SJCRH30 (cell line): ENCODE measurements around the gene MAST2. TPM values are rescaled to one million over a fixed set of nuclear protein-coding genes. Genes with fewer than 3 reads are reported as not detected.
"Not testable (repeated sequence)": the region's sequence is repeated elsewhere in the genome, so short reads cannot be mapped to it uniquely, and the experiment has no call there.

Source experiments
- DNase-seq, 2 experiments: peaks; one replicate each; pipeline ENCODE4 v3.0.0-alpha.2; 2015 to 2020
- H3K27ac ChIP-seq: fragments of 250-450 bp; sonication (Bioruptor Pico); 2 replicates; pipeline ENCODE4 v1.5.1; 2020; ENCODE audit warnings: mild to moderate bottlenecking, moderate library complexity
- H3K27me3 ChIP-seq: fragments of 250-450 bp; sonication (Bioruptor Pico); 2 replicates; pipeline ENCODE4 v1.5.1; 2020; ENCODE audit warnings: mild to moderate bottlenecking, moderate library complexity
- H3K36me3 ChIP-seq: fragments of 250-450 bp; sonication (Bioruptor Pico); 2 replicates; pipeline ENCODE4 v1.5.1; 2020; ENCODE audit warnings: mild to moderate bottlenecking, moderate library complexity
- H3K4me1 ChIP-seq: fragments of 250-450 bp; sonication (Bioruptor Pico); 2 replicates; pipeline ENCODE4 v1.5.1; 2020; ENCODE audit warnings: mild to moderate bottlenecking, moderate library complexity
- H3K4me3 ChIP-seq: fragments of 250-450 bp; sonication (Bioruptor Pico); 2 replicates; pipeline ENCODE4 v1.5.1; 2020; ENCODE audit warnings: mild to moderate bottlenecking, moderate library complexity
- H3K9me3 ChIP-seq: fragments of 250-450 bp; sonication (Bioruptor Pico); replicated peaks from 2 replicates; pipeline ENCODE4 v1.5.1; 2020; ENCODE audit warnings: mild to moderate bottlenecking, moderate library complexity
- total RNA-seq: library from RNA; depleted of rRNA; stranded (reverse); fragments of >200 nt; shearing (Covaris generic); gene quantifications from 2 replicates; pipeline ENCODE4 v1.2.3, GENCODE V29; 2014

The MAST2 gene
- total RNA-seq, 1 experiment from 2014 or later: 46.5 TPM

GRCh38 chr1:45857755-45858492, 54.5 kb downstream of the MAST2 start:
- not testable (repeated sequence) for H3K36me3 ChIP-seq

DNA sequence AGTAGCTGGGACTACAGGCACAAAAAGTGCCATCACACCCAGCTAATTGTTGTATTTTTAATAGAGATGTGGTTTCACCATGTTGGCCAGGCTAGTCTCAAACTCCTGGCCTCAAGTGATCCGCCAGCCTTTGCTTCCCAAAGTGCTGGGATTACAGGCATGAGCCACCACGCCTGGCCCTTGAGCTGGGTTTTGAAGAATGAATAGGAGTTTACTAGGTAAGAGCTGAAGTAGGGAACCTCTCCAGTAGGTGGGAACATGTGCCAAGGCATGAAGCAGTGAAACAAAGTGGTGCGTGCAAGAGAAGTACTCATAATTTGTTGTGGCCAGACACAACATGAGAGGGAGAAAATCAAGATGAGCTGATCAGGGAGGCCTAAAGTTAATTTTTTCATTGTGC, 55.8 kb downstream of the MAST2 start:
- no peak for DNase-seq
- H3K4me3 ChIP-seq: no peak overlapping the region
- no peaks in the 10 kb centered on the region for H3K27me3 ChIP-seq
- H3K9me3 ChIP-seq: no peaks in the 10 kb centered on the region
- H3K4me1 ChIP-seq: peaks cover 16% of the 10 kb centered on the region
- no peak overlapping the region for H3K27ac ChIP-seq
- 0 out of 2 replicates have a peak, but pooled peaks cover 4% of the 10 kb centered on the region for H3K36me3 ChIP-seq

More at GRCh38 chr1:45857755-45858492, 54.5 kb downstream of the MAST2 start:
- DNase-seq, H3K9me3 ChIP-seq, H3K27ac ChIP-seq, H3K4me1 ChIP-seq, H3K27me3 ChIP-seq, H3K4me3 ChIP-seq: not testable (repeated sequence)

GRCh38 chr1:45862008-45862407, 58.6 kb downstream of the MAST2 start:
- Histone ChIP-seq H3K36me3 (0 out of 2 replicates have a peak, but pooled peaks cover 2% of the 10 kb centered on the region), H3K27me3 (no peaks in the 10 kb centered on the region), H3K4me1 (peaks cover 25% of the 10 kb centered on the region), H3K4me3 (no peak overlapping the region), H3K27ac (no peak overlapping the region), H3K9me3 (no peaks in the 10 kb centered on the region)
- DNase-seq: no peak

GRCh38 chr1:45863218-45863617, 59.8 kb downstream of the MAST2 start:
- Histone ChIP-seq H3K4me3 (no peak overlapping the region), H3K27me3 (no peaks in the 10 kb centered on the region), H3K27ac (peak overlapping the region; percentile 92), H3K9me3 (no peaks in the 10 kb centered on the region), H3K4me1 (peaks cover 25% of the 10 kb centered on the region), H3K36me3 (no peaks in the 10 kb centered on the region)
- peak; percentile 56 to 93 for DNase-seq

- Histone ChIP-seq H3K27ac (peak overlapping the region; percentile 92), H3K27me3 (no peaks in the 10 kb centered on the region), H3K4me1 (peaks cover 25% of the 10 kb centered on the region), H3K9me3 (no peaks in the 10 kb centered on the region), H3K4me3 (peak overlapping the region; percentile 42), H3K36me3 (no peaks in the 10 kb centered on the region)
- peak; percentile 67 to 83 for DNase-seq
Measured at GRCh38 chr1:45864167-45865106, 61.0 kb downstream of the MAST2 start.

DNA sequence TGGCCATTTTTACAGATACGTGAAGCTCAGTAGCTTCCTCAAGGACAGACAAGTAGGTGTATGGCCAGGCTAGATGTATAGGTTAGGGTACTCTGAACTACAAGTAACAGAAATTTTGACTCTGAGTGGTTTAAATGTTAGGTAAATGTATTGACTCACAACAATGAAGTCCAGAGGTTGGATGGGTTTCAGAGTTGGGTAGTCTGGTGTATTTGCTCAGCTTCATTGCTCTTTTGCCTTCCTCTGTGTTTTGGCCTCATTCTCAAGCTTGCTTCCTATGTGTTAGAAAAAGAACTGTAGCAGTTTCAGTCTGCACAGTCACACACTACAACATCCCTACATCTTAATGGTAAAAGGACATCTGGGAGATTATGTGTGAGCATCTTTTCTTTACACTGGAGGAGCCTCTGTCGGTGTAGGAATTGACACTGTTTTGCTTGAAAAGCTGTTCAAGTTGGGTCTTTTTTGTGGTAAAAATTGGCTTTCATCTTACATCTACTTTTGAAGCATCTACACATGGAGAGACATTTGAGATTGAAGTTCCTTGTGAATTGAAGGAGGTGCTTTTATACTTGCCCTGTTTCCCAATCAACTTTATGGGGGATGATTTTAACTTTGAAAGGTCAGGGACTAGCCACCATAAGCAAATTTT, 64.4 kb downstream of the MAST2 start:
- Histone ChIP-seq H3K4me3 (no peak overlapping the region), H3K27ac (no peak overlapping the region), H3K4me1 (peaks cover 29% of the 10 kb centered on the region), H3K27me3 (no peaks in the 10 kb centered on the region), H3K9me3 (no peaks in the 10 kb centered on the region), H3K36me3 (no peaks in the 10 kb centered on the region)
- no peak for DNase-seq

- H3K4me3 ChIP-seq: no peak overlapping the region
- H3K27me3 ChIP-seq: no peaks in the 10 kb centered on the region
- H3K9me3 ChIP-seq: no peaks in the 10 kb centered on the region
- no peak overlapping the region for H3K27ac ChIP-seq
- no peak for DNase-seq
- peaks cover 19% of the 10 kb centered on the region for H3K4me1 ChIP-seq
- H3K36me3 ChIP-seq: peaks cover 2% of the 10 kb centered on the region; the same call in 1 of the 2 replicates
Measured at GRCh38 chr1:45868861-45869260, 65.4 kb downstream of the MAST2 start.

DNA sequence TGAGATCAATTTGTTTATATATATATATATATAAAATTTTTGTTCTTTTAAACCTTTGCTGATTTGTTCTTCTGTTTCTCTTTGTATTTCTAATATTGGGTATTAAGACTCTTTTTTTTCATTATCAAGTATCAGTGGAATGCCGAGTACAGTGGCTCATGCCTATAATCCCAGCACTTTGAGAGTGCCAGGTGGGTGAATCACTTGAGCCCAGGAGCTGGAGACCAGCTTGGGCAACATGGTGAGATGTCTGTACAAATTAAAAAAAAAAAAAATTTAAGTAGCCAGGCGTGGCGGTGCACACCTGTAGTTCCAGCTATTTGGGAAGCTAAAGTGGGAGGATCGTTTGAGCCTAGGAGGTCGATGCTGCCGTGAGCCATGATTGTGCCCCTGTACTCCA, 67.1 kb downstream of the MAST2 start:
- no peaks in the 10 kb centered on the region for H3K27me3 ChIP-seq
- H3K4me1 ChIP-seq: peaks cover 14% of the 10 kb centered on the region
- H3K27ac ChIP-seq: no peak overlapping the region
- no peaks in the 10 kb centered on the region for H3K9me3 ChIP-seq
- H3K36me3 ChIP-seq: peaks cover 2% of the 10 kb centered on the region; the same call in 1 of the 2 replicates
- no peak overlapping the region for H3K4me3 ChIP-seq
- no peak for DNase-seq

DNA sequence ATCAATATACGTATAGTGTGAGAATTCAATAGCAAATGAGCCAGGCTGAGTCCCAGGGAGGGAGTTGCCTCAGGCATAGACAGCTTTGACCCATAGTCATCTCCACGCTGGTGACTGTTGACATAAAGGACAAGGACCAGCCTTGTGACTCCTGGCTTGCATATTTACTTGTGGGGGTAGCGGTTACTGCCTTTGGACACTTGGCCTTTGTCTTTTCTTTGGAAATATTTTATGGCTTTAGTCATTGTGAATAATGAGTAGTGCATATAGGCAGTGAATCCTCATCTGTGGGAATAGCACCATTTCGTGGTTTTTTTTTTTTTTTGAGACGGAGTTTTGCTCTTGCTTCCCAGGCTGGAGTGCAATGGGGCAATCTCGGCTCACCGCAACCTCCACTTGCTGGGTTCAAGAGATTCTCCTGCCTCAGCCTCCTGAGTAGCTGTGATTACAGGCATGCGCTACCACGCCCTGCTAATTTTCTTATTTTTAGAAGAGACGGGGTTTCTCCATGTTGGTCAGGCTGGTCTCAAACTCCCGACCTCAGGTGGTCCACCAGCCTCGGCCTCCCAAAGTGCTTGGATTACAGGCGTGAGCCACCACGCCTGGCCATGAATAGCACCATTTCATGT, 68.9 kb downstream of the MAST2 start:
- H3K36me3 ChIP-seq, H3K9me3 ChIP-seq, H3K4me3 ChIP-seq, H3K27me3 ChIP-seq, H3K4me1 ChIP-seq: not testable (repeated sequence)
- peak overlapping the region; percentile 32 for H3K27ac ChIP-seq
- peak; percentile 48 to 67 for DNase-seq

GRCh38 chr1:45876000-45876617, 72.7 kb downstream of the MAST2 start:
- Histone ChIP-seq H3K27ac (no peak overlapping the region), H3K36me3 (peaks cover 2% of the 10 kb centered on the region; the same call in 1 of the 2 replicates), H3K9me3 (no peaks in the 10 kb centered on the region), H3K27me3 (no peaks in the 10 kb centered on the region), H3K4me1 (peaks cover 8% of the 10 kb centered on the region), H3K4me3 (no peak overlapping the region)
- DNase-seq: peak in 1 of 2 experiments; percentile 59

DNA sequence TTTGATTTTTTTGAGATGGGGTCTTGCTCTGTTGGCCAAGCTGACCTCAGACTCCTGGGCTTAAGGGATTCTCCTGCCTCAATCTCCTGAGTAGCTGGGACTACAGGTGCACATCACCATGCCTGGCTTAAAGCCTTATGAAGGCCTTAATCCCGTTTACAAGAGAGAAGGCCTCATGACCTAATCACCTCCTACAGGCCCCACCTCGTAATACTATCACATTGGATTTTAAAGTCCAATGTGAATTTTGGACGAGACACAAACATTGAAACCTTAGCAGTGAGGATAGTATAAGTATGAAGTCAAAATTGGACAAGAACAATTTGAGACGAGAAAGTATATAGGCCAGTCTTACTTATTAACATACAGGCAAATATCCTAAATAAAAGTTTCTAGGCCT, 73.9 kb downstream of the MAST2 start:
- Histone ChIP-seq H3K4me3 (no peak overlapping the region), H3K27ac (no peak overlapping the region), H3K4me1 (no peaks in the 10 kb centered on the region; the same call in 1 of the 2 replicates), H3K36me3 (peaks cover 2% of the 10 kb centered on the region), H3K9me3 (no peaks in the 10 kb centered on the region), H3K27me3 (no peaks in the 10 kb centered on the region)
- no peak for DNase-seq

- Histone ChIP-seq H3K9me3 (no peaks in the 10 kb centered on the region), H3K27ac (no peak overlapping the region)
- no peak for DNase-seq
Measured at GRCh38 chr1:45879885-45880598, 76.6 kb downstream of the MAST2 start.

GRCh38 chr1:45880930-45881329, 77.5 kb downstream of the MAST2 start:
- Histone ChIP-seq H3K4me3 (no peak overlapping the region), H3K27me3 (no peaks in the 10 kb centered on the region), H3K4me1 (no peaks in the 10 kb centered on the region), H3K27ac (no peak overlapping the region), H3K9me3 (no peaks in the 10 kb centered on the region), H3K36me3 (no peaks in the 10 kb centered on the region; the same call in 1 of the 2 replicates)
- DNase-seq: no peak

More at GRCh38 chr1:45879885-45880598, 76.6 kb downstream of the MAST2 start:
- no peaks in the 10 kb centered on the region for H3K27me3 ChIP-seq
- no peaks in the 10 kb centered on the region; the same call in 1 of the 2 replicates for H3K36me3 ChIP-seq
- no peaks in the 10 kb centered on the region for H3K4me1 ChIP-seq
- H3K4me3 ChIP-seq: no peak overlapping the region
